Fibroblast of pulmonary artery (primary cell): ENCODE results near the gene CNTRL.
A peak's percentile ranks its signal among the peaks of the same experiment; 100 is the strongest.

Experiments used
- DNase-seq: peaks from one replicate; pipeline ENCODE4 v3.0.0-alpha.2; 2010; ENCODE audit warnings: low read depth
- H3K4me3 ChIP-seq: replicated peaks from 2 replicates; pipeline ENCODE4 v1.5.1; 2011; ENCODE audit warnings: low read depth, mild to moderate bottlenecking, control low read depth, low read length, moderate library complexity
- CTCF ChIP-seq: IDR thresholded peaks from 2 replicates; pipeline ENCODE4 v1.5.1; 2011; ENCODE audit warnings: mild to moderate bottlenecking, control low read depth, low read length, inconsistent platforms; ENCODE audit errors: missing control alignments

The CNTRL gene

GRCh38 chr9:121160025-121160424 lies 85.3 kb downstream of the CNTRL start:
- no peak for TF ChIP-seq CTCF
- DNase-seq: no peak
- H3K4me3 ChIP-seq: no peak overlapping the region

- no peak for DNase-seq
- no peak overlapping the region for H3K4me3 ChIP-seq
- no peak for TF ChIP-seq CTCF
Measured at GRCh38 chr9:121168052-121168451, 93.3 kb downstream of the CNTRL start.

DNA sequence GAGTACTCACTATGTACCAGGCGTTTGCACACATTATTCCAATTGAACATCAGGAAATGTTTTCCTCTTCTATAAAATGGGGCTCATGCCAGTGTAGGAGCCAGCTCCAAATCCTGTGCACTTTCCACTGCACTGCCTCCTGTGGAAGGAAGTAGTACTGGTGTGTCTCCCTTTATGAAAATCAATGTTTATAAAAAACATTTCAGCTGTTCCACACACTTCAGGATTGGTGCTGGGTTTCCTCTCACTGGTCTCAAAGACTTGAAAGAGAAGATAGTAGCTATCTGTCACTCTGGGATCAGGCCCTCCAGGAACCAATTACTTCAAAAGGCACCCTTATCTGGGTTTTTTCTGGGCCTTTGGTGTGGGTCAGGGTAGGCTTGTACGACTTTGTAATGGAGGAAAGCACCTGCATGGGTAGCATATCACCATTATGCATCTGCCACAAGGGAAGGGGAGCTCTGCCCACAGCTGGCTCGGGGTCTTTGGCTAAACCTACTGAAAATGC lies 94.4 kb downstream of the CNTRL start:
- peak; percentile 59 for TF ChIP-seq CTCF
- no peak overlapping the region for H3K4me3 ChIP-seq
- peak; percentile 27 for DNase-seq

DNA sequence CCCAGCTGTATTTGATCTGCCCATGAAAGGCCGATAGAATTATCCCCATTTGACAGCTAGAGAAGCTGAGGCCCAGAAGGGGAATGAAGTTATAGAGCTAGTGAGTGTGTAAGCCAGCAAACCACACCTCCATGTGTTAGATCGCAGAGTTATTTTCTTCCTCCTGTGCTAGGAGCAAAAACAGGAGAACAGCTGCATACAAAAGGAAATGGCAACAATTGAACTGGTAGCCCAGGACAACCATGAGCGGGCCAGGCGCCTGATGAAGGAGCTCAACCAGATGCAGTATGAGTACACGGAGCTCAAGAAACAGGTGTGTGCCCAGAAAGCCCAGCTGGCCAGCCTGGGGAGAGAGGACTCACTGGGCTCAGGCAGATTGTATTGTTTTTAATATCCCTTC lies 96.5 kb downstream of the CNTRL start:
- TF ChIP-seq CTCF: no peak
- DNase-seq: no peak
- no peak overlapping the region for H3K4me3 ChIP-seq

DNA sequence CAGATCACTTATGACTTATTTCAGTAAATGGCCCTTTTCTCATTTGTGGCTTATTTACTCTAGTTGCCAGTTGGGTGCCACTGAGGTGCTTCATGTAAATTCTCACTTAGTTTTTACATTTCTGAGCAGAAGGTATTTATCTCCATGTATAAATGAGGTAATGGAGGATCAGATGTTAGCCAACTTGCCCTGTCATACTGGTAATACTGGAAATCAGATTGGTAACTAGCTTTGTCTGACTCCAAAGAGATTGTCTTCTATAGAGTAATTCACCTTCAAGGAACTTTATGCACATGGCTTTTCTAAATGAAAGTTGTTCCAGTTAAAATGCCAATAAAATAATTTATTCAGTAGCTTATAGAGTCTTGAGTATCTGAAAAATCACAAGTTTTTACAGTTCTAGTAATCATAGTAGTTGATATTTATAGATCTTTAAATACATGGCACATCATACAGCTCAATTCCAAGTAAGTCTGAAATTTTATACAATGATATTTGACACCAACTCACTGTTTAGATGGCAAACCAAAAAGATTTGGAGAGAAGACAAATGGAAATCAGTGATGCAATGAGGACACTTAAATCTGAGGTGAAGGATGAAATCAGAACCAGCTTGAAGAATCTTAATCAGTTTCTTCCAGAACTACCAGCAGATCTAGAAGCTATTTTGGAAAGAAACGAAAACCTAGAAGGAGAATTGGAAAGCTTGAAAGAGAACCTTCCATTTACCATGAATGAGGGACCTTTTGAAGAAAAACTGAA lies 98.2 kb downstream of the CNTRL start:
- no peak overlapping the region for H3K4me3 ChIP-seq
- TF ChIP-seq CTCF: no peak
- no peak for DNase-seq

DNA sequence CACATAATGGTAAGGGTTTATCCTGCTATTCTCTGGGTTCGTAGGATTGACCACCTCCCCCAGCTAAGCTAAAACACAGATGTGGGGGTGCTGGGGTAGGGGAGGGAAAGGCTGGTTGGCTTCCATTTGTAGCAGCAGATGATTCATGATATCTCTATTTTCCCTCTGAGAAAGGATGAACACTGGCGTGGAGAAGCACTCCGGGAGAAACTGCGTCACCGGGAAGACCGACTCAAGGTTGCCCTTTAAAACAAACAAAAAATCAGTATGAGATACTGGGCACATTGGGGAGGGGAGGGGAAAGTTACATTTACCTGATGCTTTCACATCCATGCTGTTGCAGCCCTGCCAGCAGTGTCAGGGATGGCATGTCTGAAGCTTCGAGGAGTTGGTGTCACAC lies 98.7 kb downstream of the CNTRL start:
- DNase-seq: no peak
- no peak for TF ChIP-seq CTCF

More for the DNA sequence above, 98.7 kb downstream of the CNTRL start:
- no peak overlapping the region for H3K4me3 ChIP-seq
